HCT116 (cell line): ENCODE results near the gene GSC. TPM values are rescaled to one million over a fixed set of nuclear protein-coding genes. Genes with fewer than 3 reads are reported as not detected.

ENCODE experiments used
- ATAC-seq: fragments of 200-7000 bp; cut with Tn5 transposase; 2 replicates; pipeline ENCODE4 v1.9.1; 2020; ENCODE audit warnings: mild to moderate bottlenecking, moderate library complexity
- BruUV-seq: library from RNA; stranded (reverse); fragments of 400-500 nt; replicated peaks from 2 replicates; lab custom pipeline; 2021; lab: Mats Ljungman, UMichigan
- CTCF ChIA-PET: fragments of 300-600 bp; sonication (Branson Sonifier 250); formaldehyde crosslinking; loops from one replicate; lab custom pipeline; 2021; ENCODE audit warnings: antibody characterized with exemption; lab: Charles Lee
- POLR2A ChIA-PET: fragments of 300-600, 350-600 bp; sonication (Branson Sonifier 250); formaldehyde crosslinking; loops from one replicate; lab custom pipeline; 2021; ENCODE audit warnings: antibody characterized with exemption; lab: Charles Lee
- RAD21 ChIA-PET, 2 experiments: fragments of 300-600 bp; sonication (Branson Sonifier 250); formaldehyde crosslinking; loops; one replicate each; lab custom pipeline; 2023; ENCODE audit warnings: low total read pairs in 2 of 2; ENCODE audit not compliant: uncharacterized antibody in 2 of 2, unreplicated experiment in 2 of 2, low non-redundant PET in 1 of 2; lab: Charles Lee
- DNase-seq: peaks from one replicate; pipeline ENCODE4 v3.0.0-alpha.2; 2010; ENCODE audit warnings: low read depth, low spot score
- H2AFZ ChIP-seq: fragments of 200-600 bp; shearing (Covaris generic), sonication (generic); 2 replicates; pipeline ENCODE4 v1.6.1; 2017; ENCODE audit warnings: low read depth, mixed run types, mixed read lengths, antibody characterized with exemption, low read length; ENCODE audit not compliant: poor library complexity, severe bottlenecking
- H3K27ac ChIP-seq: 2 replicates; pipeline ENCODE4 v1.5.1; 2012; ENCODE audit warnings: low read depth, low read length
- H3K27me3 ChIP-seq: fragments of 200-600 bp; sonication (generic); 2 replicates; pipeline ENCODE4 v1.6.1; 2016; ENCODE audit warnings: mixed run types, low read length, mixed read lengths; ENCODE audit not compliant: insufficient read depth
- H3K36me3 ChIP-seq, 2 experiments: fragments of 200-500 bp in 1 of 2; fragments of 200-600 bp in 1 of 2; sonication (Bioruptor generic) in 1 of 2; sonication (generic) in 1 of 2; 2 replicates each; pipeline versions ENCODE4 v1.5.1 to v1.6.1; 2014 to 2016; ENCODE audit warnings: low read length in 2 of 2, inconsistent platforms in 1 of 2, mixed read lengths in 1 of 2, mixed run types in 1 of 2; ENCODE audit not compliant: insufficient read depth in 2 of 2, control insufficient read depth in 1 of 2
- H3K4me1 ChIP-seq, 2 experiments: fragments of 200-600 bp in 1 of 2; sonication (generic) in 1 of 2; 2 replicates each; pipeline versions ENCODE4 v1.5.1 to v1.6.1; 2012 to 2017; ENCODE audit warnings: low read length in 2 of 2, inconsistent platforms in 1 of 2, mild to moderate bottlenecking in 1 of 2, mixed read lengths in 1 of 2, mixed run types in 1 of 2, moderate library complexity in 1 of 2; ENCODE audit not compliant: insufficient read depth in 2 of 2, control insufficient read depth in 1 of 2
- H3K4me2 ChIP-seq: fragments of 200-600 bp; sonication (generic); 2 replicates; pipeline ENCODE4 v1.6.1; 2017; ENCODE audit warnings: mixed run types, low read length, mixed read lengths
- H3K4me3 ChIP-seq, 2 experiments: fragments of 200-600 bp in 1 of 2; sonication (generic) in 1 of 2; replicated peaks in 1 of 2; 2 replicates each; pipeline ENCODE4 v1.5.1; 2011 to 2016; ENCODE audit warnings: low read length in 2 of 2, control low read depth in 1 of 2, low read depth in 1 of 2, mild to moderate bottlenecking in 1 of 2, mixed read lengths in 1 of 2, mixed run types in 1 of 2
- H3K79me2 ChIP-seq: fragments of 200-600 bp; sonication (generic); 2 replicates; pipeline ENCODE4 v1.6.1; 2017; ENCODE audit warnings: mild to moderate bottlenecking, mixed run types, low read length, moderate library complexity, mixed read lengths; ENCODE audit not compliant: insufficient read depth
- H3K9ac ChIP-seq: fragments of 200-600 bp; sonication (generic); 2 replicates; pipeline ENCODE4 v1.6.1; 2016; ENCODE audit warnings: low read length, mixed read lengths
- H3K9me2 ChIP-seq: fragments of 200-600 bp; sonication (generic), shearing (Covaris generic); 2 replicates; pipeline ENCODE4 v1.6.1; 2017; ENCODE audit warnings: mixed run types, mild to moderate bottlenecking, moderate library complexity; ENCODE audit not compliant: insufficient read depth
- H3K9me3 ChIP-seq, 2 experiments: fragments of 200-500 bp in 1 of 2; fragments of 200-600 bp in 1 of 2; sonication (Bioruptor generic) in 1 of 2; sonication (generic) in 1 of 2; 2 replicates each; pipeline ENCODE4 v1.6.1; 2014 to 2017; ENCODE audit warnings: low read length in 2 of 2, mixed read lengths in 2 of 2, inconsistent platforms in 1 of 2, low read depth in 1 of 2, mild to moderate bottlenecking in 1 of 2, mixed run types in 1 of 2, moderate library complexity in 1 of 2; ENCODE audit not compliant: control insufficient read depth in 1 of 2, insufficient read depth in 1 of 2
- H4K20me1 ChIP-seq: fragments of 200-600 bp; sonication (generic), shearing (Covaris generic); 2 replicates; pipeline ENCODE4 v1.6.1; 2017; ENCODE audit warnings: mixed run types, mild to moderate bottlenecking, moderate library complexity; ENCODE audit not compliant: insufficient read depth
- CBX3 ChIP-seq: IDR thresholded peaks from 2 replicates; pipeline ENCODE4 v1.6.1; 2012; ENCODE audit warnings: low read depth
- CEBPB ChIP-seq: IDR thresholded peaks from 2 replicates; pipeline ENCODE4 v1.6.1; 2012; ENCODE audit warnings: low read depth
- ELF1 ChIP-seq: IDR thresholded peaks from 2 replicates; pipeline ENCODE4 v1.6.1; 2012; ENCODE audit warnings: low read depth, borderline replicate concordance
- POLR2A ChIP-seq: IDR thresholded peaks from 2 replicates; pipeline ENCODE4 v1.7.0; 2011; ENCODE audit warnings: borderline replicate concordance; ENCODE audit not compliant: insufficient read depth, insufficient read length; ENCODE audit errors: extremely low read depth
- RAD21 ChIP-seq: IDR thresholded peaks from 2 replicates; pipeline ENCODE4 v1.6.1; 2012; ENCODE audit warnings: low read depth, mild to moderate bottlenecking
- SIN3A ChIP-seq: IDR thresholded peaks from 2 replicates; pipeline ENCODE4 v1.6.1; 2012; ENCODE audit warnings: low read depth
- SP1 ChIP-seq: IDR thresholded peaks from 2 replicates; pipeline ENCODE4 v1.6.1; 2012; ENCODE audit warnings: low read depth
- SRF ChIP-seq: IDR thresholded peaks from 2 replicates; pipeline ENCODE4 v1.6.1; 2012; ENCODE audit warnings: low read depth
- TCF7L2 ChIP-seq: IDR thresholded peaks from 2 replicates; pipeline ENCODE4 v1.7.0; 2011; ENCODE audit warnings: borderline replicate concordance, inconsistent platforms; ENCODE audit not compliant: insufficient read depth, insufficient read length; ENCODE audit errors: extremely low read depth
- YY1 ChIP-seq: IDR thresholded peaks from 2 replicates; pipeline ENCODE4 v1.6.1; 2011; ENCODE audit warnings: low read length, low read depth, moderate library complexity, mild to moderate bottlenecking; ENCODE audit not compliant: insufficient replicate concordance; ENCODE audit errors: extremely low read depth
- ZBTB33 ChIP-seq: IDR thresholded peaks from 2 replicates; pipeline ENCODE4 v1.6.1; 2011; ENCODE audit warnings: mild to moderate bottlenecking, low read length, moderate library complexity; ENCODE audit not compliant: insufficient replicate concordance; ENCODE audit errors: extremely low read depth
- ZFX ChIP-seq: fragments of 450-650 bp; IDR thresholded peaks from 2 replicates; pipeline ENCODE4 v1.6.1; 2017
- ZNF274 ChIP-seq: fragments of 200-500 bp; sonication (Bioruptor generic); IDR thresholded peaks from 2 replicates; pipeline ENCODE4 v1.6.1; 2014; ENCODE audit warnings: mild to moderate bottlenecking, low read depth, low read length, inconsistent platforms
- intact Hi-C: fragments of 100-400 bp; cut with micrococcal nuclease; formaldehyde crosslinking; loops from 2 replicates; pipeline ENCODE4 v1.10.0; 2022
- total RNA-seq: library from RNA; stranded (reverse); gene quantifications from one replicate; pipeline ENCODE4 v1.2.1, GENCODE V29; 2021; ENCODE audit not compliant: unreplicated experiment
- TF ChIP-seq, protein P1 (sequence below): IDR thresholded peaks from 2 replicates; pipeline ENCODE4 v1.6.1; 2012; ENCODE audit warnings: low read depth

Gene GSC
- total RNA-seq, 1 experiment from 2014 or later: not detected

DNA sequence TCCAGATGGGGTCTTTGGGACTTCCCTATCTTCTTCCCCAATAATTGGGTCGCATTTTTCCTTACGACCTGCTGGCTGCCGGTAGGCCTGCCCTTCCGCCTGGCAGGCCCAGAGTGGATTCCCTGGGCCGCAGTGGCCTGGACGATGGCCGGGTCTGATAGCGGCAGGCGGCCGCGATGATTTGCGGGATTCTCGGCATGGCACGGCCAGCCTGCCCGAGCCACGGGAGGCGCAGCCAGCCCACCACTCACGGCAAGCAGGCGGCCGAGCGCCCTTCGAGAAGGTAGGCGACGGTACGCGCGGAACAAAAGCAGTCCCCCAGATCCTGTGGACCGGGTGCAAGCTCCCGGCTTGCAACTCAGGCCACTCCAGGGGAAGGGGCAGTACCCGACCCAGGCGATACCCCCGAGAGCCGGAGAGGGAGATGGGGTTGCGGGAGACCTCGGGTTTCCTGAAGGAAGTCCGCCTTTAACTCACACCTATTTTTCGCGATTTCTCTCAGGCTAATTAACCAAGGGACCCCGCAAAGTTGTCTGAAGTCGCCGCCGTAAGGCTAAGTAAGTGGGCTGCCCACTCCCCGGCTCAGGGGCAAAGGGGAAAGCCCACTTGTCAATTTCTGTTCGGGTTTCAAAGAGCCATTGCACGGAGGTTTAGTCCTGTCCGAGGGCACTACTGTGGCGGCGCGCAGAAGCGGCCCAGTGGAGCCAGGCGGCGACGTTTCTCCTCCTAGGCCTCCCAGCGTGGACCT, 1.4 kb upstream of the GSC start:
- TF ChIP-seq POLR2A (no peak), CEBPB (no peak), SP1 (no peak), SRF (no peak), CBX3 (no peak), TCF7L2 (no peak), ZNF274 (no peak), ELF1 (no peak), YY1 (no peak), SIN3A (no peak), RAD21 (no peak), ZFX (no peak), ZBTB33 (no peak)
- TF ChIP-seq, protein P1, sequence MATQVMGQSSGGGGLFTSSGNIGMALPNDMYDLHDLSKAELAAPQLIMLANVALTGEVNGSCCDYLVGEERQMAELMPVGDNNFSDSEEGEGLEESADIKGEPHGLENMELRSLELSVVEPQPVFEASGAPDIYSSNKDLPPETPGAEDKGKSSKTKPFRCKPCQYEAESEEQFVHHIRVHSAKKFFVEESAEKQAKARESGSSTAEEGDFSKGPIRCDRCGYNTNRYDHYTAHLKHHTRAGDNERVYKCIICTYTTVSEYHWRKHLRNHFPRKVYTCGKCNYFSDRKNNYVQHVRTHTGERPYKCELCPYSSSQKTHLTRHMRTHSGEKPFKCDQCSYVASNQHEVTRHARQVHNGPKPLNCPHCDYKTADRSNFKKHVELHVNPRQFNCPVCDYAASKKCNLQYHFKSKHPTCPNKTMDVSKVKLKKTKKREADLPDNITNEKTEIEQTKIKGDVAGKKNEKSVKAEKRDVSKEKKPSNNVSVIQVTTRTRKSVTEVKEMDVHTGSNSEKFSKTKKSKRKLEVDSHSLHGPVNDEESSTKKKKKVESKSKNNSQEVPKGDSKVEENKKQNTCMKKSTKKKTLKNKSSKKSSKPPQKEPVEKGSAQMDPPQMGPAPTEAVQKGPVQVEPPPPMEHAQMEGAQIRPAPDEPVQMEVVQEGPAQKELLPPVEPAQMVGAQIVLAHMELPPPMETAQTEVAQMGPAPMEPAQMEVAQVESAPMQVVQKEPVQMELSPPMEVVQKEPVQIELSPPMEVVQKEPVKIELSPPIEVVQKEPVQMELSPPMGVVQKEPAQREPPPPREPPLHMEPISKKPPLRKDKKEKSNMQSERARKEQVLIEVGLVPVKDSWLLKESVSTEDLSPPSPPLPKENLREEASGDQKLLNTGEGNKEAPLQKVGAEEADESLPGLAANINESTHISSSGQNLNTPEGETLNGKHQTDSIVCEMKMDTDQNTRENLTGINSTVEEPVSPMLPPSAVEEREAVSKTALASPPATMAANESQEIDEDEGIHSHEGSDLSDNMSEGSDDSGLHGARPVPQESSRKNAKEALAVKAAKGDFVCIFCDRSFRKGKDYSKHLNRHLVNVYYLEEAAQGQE: no peak
- Histone ChIP-seq H3K9me2 (no peaks in the 10 kb centered on the region), H3K4me2 (no peak overlapping the region), H3K4me3 (no peak overlapping the region), H3K4me1 (no peaks in the 10 kb centered on the region), H2AFZ (no peak overlapping the region), H3K9ac (no peak overlapping the region), H4K20me1 (no peaks in the 10 kb centered on the region), H3K36me3 (no peaks in the 10 kb centered on the region), H3K79me2 (no peaks in the 10 kb centered on the region), H3K27ac (no peak overlapping the region), H3K27me3 (peaks cover 7% of the 10 kb centered on the region; the same call in 1 of the 2 replicates), H3K9me3 (no peaks in the 10 kb centered on the region)
- BruUV-seq: no TSS peak
- RAD21 ChIA-PET: no interaction called here
- DNase-seq (no peak), ATAC-seq (no peak)
- intact Hi-C loops: no loop called here
- POLR2A ChIA-PET: no interaction called here
- CTCF ChIA-PET: no interaction called here
